ENCODE data around the gene GLYR1. TPM values are rescaled to one million over a fixed set of nuclear protein-coding genes. Genes with fewer than 3 reads are reported as not detected.

The GLYR1 gene
- 31.4 and 32.6 TPM in 2 replicates for total RNA-seq

DNA sequence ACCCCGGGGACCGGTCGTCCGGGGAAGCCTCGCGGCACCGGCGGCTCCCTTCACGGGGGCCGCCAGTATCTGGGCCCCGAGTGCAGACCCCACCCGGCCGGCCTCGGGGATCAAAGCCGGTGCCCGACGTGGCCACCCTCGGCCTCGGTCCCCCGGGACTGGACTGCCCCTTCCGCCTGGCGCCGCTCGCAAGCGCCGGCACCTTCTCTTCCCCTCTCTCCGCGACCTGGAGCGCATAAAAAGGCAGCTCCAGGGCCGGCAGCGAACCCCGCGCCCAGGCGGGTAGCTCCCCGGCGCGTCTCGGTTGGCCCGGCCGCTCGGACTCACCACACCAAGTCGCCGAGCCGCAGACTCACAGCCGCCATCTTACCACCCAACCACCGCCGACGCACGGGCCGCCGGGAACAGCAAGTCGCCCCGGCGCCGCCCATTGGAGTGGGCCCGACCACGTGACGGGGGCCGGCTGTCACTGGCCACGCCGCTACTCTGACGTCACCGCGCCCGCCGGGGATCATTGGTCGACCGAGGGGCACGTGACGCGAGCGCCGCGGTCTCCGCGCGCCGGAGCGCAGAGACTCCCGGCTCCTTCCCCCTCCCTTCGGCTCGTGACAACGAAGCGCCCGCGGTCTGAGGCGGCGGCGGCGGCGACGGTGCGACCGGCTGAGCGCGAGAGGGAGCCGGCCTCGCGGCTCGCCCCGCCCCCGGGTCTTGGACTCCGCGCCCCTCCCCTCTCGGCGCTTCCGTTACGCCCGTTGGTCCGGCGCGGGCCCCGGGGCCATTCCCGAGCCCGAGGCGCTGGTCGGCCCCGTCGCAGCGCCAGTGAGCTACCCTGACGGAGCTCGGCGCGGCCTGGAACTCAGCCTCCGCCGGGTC is at the start of gene GLYR1, which contains the start of gene UBN1:
GLYR1 (minus strand) TSS at position 388 of the 873 bp plus-strand sequence; CDS start at position 365, 23 bp downstream.
UBN1 (plus strand) TSS at position 581 of the 873 bp plus-strand sequence. CDS start 5,437 bp downstream, outside the sequence.

DNA sequence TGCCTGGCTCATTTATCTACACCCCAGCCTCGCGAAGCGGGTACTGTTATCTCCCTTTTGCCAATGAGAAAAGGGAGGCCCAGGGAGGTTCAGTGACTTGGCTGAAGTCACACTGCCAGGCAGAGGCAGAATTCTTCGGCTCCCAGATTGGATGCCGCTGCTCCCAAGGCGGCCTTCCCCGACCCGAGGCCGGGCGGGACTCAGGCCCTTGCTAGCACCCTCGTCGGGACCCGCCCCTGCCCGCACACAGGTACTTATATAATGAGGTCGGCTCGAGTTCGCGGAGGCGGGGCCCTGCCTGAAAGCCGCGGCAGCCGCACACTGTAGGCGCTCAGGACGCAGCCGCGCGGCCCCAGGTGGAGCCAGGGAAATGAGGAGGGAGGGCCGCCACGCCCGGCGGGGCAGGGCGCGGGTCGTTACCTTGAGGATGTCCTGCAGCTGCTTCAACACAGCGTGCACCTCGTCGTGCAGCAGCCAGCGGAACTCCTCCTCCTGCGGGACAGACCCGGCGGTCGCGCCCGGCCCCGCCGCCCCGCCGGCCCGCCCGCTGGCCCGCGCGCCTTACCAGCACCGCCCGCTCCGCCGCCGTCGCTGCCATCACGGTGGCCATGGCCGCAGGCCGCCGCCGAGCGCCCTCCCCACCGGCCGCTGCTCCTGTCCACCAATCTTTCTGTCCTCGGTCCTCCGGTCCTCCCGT is 45.0 kb downstream of the GLYR1 start, which contains the start of gene ROGDI:
ROGDI (minus strand) TSS at position 672 of the 697 bp plus-strand sequence; CDS start at position 610, 62 bp downstream.

GRCh38 chr16:4795181-4795827 is 51.8 kb downstream of the GLYR1 start, which contains the start of gene SMIM22:
SMIM22 (plus strand) TSS chr16:4795369; CDS start chr16:4795735, 366 bp downstream.

DNA sequence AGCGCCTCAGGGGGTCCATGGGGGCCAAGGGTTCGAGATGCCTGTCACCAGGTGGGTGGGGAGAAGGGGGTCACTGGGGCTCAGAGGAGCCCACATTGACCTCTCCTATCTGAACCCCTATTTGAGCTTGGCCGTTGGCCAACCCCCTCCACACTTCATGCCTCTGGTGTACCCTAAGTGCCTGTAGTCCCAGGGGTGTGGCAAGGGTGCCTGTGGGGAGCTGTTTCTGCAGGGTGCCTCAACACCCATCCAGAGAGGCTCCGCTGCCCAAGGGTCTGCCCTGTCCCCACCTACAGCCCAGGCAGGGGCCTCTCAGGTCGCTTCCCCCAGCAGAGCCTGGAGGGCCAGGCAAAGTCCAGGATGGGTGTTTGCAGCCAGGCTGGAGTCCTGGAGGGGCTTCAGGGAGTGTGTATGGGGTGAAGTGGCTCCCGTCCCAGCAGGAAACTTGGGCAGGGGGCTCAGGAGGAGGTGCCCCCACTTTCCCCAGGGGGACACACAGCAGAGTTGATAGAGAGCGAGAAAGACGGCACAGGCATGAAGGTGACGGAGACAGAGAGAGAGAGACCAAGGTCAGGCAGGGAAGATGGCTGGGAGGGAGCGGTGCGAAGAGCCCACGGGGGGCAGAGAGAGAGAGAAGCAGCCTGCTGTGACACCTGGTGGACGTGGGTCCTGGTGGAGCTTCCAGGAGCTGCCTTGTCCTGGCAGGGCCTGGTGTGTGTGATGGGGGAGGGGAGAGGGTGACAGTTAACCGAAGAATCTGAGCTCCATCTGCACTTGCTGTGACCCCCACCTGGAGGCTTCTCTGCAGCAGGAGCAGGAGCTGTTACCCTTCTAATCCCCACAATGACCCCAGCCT is 59.2 kb downstream of the GLYR1 start, which contains the start of gene SEPTIN12:
SEPTIN12 (minus strand) TSS at position 719 of the 856 bp plus-strand sequence; CDS start at position 19, 700 bp downstream.

GRCh38 chr16:4766875-4767628 is 80.0 kb downstream of the GLYR1 start, which contains the start of gene ZNF500:
ZNF500 (minus strand) TSS chr16:4767162; CDS start chr16:4765978, 1,184 bp downstream.

Other genes starting within 250 kb of the GLYR1 start
- 5.7 and 17.0 TPM in 2 replicates for gene UBALD1, start 232.4 kb downstream of the GLYR1 start, total RNA-seq
- gene MGRN1, start 222.5 kb downstream of the GLYR1 start, total RNA-seq, result 21.9 and 23.3 TPM in 2 replicates
- gene NUDT16L1, start 153.7 kb downstream of the GLYR1 start, total RNA-seq, result 13.6 and 19.1 TPM in 2 replicates
- gene ANKS3, start 113.0 kb downstream of the GLYR1 start, total RNA-seq, result 13.5 and 15.6 TPM in 2 replicates
- 0.97 and 1.1 TPM in 2 replicates for gene DNAAF8, start 112.8 kb downstream of the GLYR1 start, total RNA-seq
- gene ZNF500, start 80.1 kb downstream of the GLYR1 start, total RNA-seq, result 8.4 and 16.8 TPM in 2 replicates
- not detected in 2 replicates for gene SEPTIN12, start 58.9 kb downstream of the GLYR1 start, total RNA-seq
- not detected in 2 replicates for gene SMIM22, start 51.9 kb downstream of the GLYR1 start, total RNA-seq
- 20.6 and 22.4 TPM in 2 replicates for gene ROGDI, start 44.7 kb downstream of the GLYR1 start, total RNA-seq
- 24.2 and 24.3 TPM in 2 replicates for gene UBN1, start 193 bp upstream of the GLYR1 start, total RNA-seq
- gene PPL, start 89.9 kb upstream of the GLYR1 start, total RNA-seq, result 24.6 and 24.9 TPM in 2 replicates
- gene SEC14L5, start 111.0 kb upstream of the GLYR1 start, total RNA-seq, result under 0.01 and 0.72 TPM in 2 replicates
- gene NAGPA, start 186.6 kb upstream of the GLYR1 start, total RNA-seq, result 24.2 and 47.6 TPM in 2 replicates
- gene C16orf89, start 218.7 kb upstream of the GLYR1 start, total RNA-seq, result 1.5 and 5.1 TPM in 2 replicates
- gene ALG1, start 224.6 kb upstream of the GLYR1 start, total RNA-seq, result 40.7 and 49.8 TPM in 2 replicates